Ascending aorta (tissue), 2 donors: Measurements from ENCODE around the gene CARD10. TPM values are rescaled to one million over a fixed set of nuclear protein-coding genes. Genes with fewer than 3 reads are reported as not detected.

Source experiments
- DNase-seq, 2 donors: peaks; one replicate each; pipeline ENCODE4 v3.0.0-alpha.2; 2019; ENCODE audit warnings: low spot score in 2 of 2
- H3K27ac ChIP-seq, 2 donors: fragments of 200-600 bp; sonication (generic); one replicate each; pipeline ENCODE4 v1.5.1; 2016 to 2017; ENCODE audit warnings: mild to moderate bottlenecking in 1 of 2
- H3K27me3 ChIP-seq: fragments of 200-600 bp; sonication (generic); one replicate; pipeline ENCODE4 v1.5.1; 2017
- H3K36me3 ChIP-seq, 2 donors: fragments of 200-600 bp; sonication (generic); one replicate each; pipeline ENCODE4 v1.5.1; 2016
- H3K4me1 ChIP-seq, 2 donors: fragments of 200-600 bp; sonication (generic); one replicate each; pipeline ENCODE4 v1.5.1; 2016 to 2017; ENCODE audit warnings: mild to moderate bottlenecking in 1 of 2
- H3K4me3 ChIP-seq, 2 donors: fragments of 200-600 bp; sonication (generic); one replicate each; pipeline ENCODE4 v1.5.1; 2016 to 2017; ENCODE audit warnings: mild to moderate bottlenecking in 1 of 2
- H3K9me3 ChIP-seq, 2 donors: fragments of 200-600 bp; sonication (generic); one replicate each; pipeline ENCODE4 v1.5.1; 2016
- intact Hi-C: fragments of 100-400 bp; cut with DNase I; formaldehyde crosslinking; loops from one replicate; pipeline ENCODE4 v1.15.1; 2023
- total RNA-seq: library from RNA; depleted of rRNA; stranded (reverse); fragments of >200 nt; gene quantifications from one replicate; pipeline ENCODE4 v1.1.0, GENCODE V29; 2016
- TF ChIP-seq, protein P1 (sequence below), 3 experiments: fragments of 200-600 bp in 2 of 3; fragments of 450-650 bp in 1 of 3; sonication (generic) in 2 of 3; IDR thresholded peaks; one replicate each; pipeline ENCODE4 v1.5.1; 2016 to 2019; ENCODE audit warnings: antibody characterized with exemption in 3 of 3, mild to moderate bottlenecking in 1 of 3, moderate library complexity in 1 of 3

CARD10 gene
- total RNA-seq, 1 donor from 2014 or later: 21.0 TPM

DNA sequence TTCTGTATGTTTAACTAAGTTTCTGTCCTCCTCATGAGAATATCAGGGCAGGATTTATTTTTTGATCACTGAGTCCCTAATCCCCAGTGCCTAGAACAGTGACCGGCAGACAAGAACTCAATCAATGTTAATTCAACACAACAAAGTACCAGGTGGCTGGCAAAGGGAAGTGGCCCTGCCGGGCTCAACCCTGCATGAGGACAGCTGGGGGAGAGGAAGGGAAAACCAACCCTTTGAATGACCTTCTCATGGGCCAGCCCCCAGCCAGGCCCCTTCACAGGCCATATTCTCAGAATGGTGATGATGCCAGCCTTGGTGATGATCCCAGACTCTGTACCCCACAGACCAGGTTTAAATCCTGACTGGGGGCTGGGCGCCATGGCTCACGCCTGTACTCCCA lies 31.6 kb downstream of the CARD10 start:
- peaks cover 10 to 15% of the 10 kb centered on the region in 2 donors for H3K4me1 ChIP-seq
- H3K27me3 ChIP-seq: no peaks in the 10 kb centered on the region
- no peaks in the 10 kb centered on the region for H3K9me3 ChIP-seq
- no peak for DNase-seq
- TF ChIP-seq, protein P1, sequence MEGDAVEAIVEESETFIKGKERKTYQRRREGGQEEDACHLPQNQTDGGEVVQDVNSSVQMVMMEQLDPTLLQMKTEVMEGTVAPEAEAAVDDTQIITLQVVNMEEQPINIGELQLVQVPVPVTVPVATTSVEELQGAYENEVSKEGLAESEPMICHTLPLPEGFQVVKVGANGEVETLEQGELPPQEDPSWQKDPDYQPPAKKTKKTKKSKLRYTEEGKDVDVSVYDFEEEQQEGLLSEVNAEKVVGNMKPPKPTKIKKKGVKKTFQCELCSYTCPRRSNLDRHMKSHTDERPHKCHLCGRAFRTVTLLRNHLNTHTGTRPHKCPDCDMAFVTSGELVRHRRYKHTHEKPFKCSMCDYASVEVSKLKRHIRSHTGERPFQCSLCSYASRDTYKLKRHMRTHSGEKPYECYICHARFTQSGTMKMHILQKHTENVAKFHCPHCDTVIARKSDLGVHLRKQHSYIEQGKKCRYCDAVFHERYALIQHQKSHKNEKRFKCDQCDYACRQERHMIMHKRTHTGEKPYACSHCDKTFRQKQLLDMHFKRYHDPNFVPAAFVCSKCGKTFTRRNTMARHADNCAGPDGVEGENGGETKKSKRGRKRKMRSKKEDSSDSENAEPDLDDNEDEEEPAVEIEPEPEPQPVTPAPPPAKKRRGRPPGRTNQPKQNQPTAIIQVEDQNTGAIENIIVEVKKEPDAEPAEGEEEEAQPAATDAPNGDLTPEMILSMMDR (IDR thresholded peaks at IDR 0.05): no peak
- H3K36me3 ChIP-seq: no peaks in the 10 kb centered on the region
- no peak overlapping the region for H3K4me3 ChIP-seq
- intact Hi-C loops: no loop called here
- no peak overlapping the region for H3K27ac ChIP-seq

DNA sequence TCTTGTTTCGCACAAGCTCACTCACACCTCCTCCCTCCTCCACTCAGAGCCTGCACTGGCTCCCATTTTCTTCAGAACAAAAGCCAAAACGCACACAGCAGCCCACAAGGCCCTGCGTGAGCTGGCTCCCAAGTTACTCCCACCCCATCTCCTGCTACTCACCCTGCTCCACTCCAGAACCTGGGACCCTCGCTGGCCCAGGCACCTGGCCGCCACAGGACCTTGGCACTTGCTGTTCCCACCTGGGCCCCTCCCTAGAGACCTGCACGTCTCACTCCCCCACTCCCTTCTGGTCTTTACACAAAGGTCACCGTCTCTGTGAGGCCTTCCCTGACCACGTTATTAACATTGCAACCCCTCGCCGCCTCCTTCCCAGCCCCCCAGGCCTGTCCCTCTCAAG lies 32.1 kb downstream of the CARD10 start:
- Histone ChIP-seq H3K4me1 (peaks cover 10 to 15% of the 10 kb centered on the region in 2 donors), H3K36me3 (no peaks in the 10 kb centered on the region), H3K27me3 (no peaks in the 10 kb centered on the region), H3K27ac (no peak overlapping the region), H3K4me3 (no peak overlapping the region), H3K9me3 (no peaks in the 10 kb centered on the region)
- intact Hi-C loops: no loop called here
- TF ChIP-seq, protein P1 (IDR thresholded peaks at IDR 0.05): no peak
- no peak for DNase-seq

DNA sequence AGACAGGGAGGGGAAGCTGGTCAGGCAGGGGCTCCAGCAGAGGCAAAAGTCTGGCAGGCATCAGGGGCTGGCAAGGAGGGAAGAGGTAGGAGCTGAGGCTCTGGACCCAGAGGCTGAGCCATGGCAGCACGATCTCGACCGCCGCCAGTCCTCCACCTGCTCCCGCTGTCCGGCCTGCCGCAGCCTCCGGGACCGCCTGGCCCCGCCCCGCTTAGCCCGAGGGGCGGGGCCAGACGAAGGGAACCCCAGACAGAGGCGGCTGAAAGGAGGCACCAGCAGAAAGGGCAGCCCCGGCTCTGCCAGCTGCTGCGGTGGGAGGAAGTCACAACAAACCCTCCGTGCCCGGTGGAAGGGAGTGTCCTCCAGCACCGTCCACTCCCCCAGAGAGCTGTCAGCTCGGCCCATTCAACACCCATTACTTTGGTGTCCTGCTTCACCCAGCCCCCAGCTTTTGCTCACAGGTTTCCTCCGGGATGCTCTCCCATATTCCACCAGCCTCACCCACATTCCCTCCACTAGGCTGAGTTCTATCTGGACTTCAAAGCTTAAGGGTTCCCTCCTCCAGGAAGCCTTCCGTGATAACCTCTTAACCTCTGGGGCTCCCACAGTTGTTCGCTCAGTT lies 32.9 kb downstream of the CARD10 start, which contains the start of gene MFNG:
Gene MFNG, minus strand, starts transcription at position 161 of the 622 bp plus-strand sequence. CDS start 207 bp downstream, outside the sequence.
- peak; percentile 49 to 78 for DNase-seq
- intact Hi-C loops: no loop called here
- Histone ChIP-seq H3K4me3 (peak within 1 kb of the TSS; percentile 8 to 46), H3K4me1 (peaks cover 10 to 15% of the 10 kb centered on the region in 2 donors), H3K27me3 (no peaks in the 10 kb centered on the region), H3K36me3 (no peaks in the 10 kb centered on the region), H3K9me3 (no peaks in the 10 kb centered on the region), H3K27ac (peak within 1 kb of the TSS; percentile 12 to 55)
- TF ChIP-seq, protein P1 (IDR thresholded peaks at IDR 0.05): no peak

DNA sequence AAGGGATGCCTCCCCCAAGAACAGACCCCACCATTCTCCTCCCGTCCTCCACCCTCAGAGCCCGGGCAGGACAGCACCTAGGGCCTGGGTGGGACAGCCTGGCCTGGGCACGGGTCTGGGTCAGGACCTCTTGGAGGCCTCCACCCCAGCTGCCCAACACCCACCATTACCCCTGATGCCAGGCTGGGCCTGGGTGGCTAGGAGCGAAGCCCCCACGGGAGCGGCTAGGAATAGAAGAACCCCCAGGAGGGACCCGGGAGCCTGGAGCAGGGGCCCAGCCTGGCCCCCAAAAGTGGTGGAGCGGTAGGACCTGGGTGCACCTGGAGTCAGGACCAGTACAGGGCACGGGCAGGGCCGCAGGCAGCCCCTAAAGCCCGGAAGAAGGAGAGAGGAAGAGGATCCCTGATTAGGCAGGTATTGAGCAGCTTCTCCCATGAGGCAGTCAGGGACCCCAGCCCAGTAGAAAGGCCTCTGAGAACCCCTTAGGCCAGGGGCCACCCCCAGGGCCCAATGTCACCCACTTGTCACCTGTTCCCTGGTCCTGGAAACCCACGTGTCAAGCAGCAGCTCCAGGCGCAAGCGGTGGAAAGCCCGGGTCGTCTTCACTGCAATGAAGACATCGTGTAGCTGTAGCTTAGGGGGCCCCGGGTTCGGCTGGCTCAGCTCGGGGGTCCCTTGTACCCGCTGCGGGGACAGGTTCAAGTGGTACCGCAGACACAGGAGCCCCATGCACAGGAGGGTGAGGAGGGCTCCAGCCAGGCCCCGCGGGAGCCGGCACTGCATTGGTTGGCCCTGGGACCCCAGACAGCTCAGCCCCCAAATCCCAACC lies 33.6 kb downstream of the CARD10 start:
- peak overlapping the region; percentile 8 to 46 for H3K4me3 ChIP-seq
- no peaks in the 10 kb centered on the region for H3K9me3 ChIP-seq
- no peaks in the 10 kb centered on the region for H3K36me3 ChIP-seq
- H3K4me1 ChIP-seq: peaks cover 10 to 15% of the 10 kb centered on the region in 2 donors
- no peak for DNase-seq
- no peaks in the 10 kb centered on the region for H3K27me3 ChIP-seq
- intact Hi-C loops: no loop called here
- peak overlapping the region; percentile 12 to 55 for H3K27ac ChIP-seq
- TF ChIP-seq, protein P1 (IDR thresholded peaks at IDR 0.05): no peak

DNA sequence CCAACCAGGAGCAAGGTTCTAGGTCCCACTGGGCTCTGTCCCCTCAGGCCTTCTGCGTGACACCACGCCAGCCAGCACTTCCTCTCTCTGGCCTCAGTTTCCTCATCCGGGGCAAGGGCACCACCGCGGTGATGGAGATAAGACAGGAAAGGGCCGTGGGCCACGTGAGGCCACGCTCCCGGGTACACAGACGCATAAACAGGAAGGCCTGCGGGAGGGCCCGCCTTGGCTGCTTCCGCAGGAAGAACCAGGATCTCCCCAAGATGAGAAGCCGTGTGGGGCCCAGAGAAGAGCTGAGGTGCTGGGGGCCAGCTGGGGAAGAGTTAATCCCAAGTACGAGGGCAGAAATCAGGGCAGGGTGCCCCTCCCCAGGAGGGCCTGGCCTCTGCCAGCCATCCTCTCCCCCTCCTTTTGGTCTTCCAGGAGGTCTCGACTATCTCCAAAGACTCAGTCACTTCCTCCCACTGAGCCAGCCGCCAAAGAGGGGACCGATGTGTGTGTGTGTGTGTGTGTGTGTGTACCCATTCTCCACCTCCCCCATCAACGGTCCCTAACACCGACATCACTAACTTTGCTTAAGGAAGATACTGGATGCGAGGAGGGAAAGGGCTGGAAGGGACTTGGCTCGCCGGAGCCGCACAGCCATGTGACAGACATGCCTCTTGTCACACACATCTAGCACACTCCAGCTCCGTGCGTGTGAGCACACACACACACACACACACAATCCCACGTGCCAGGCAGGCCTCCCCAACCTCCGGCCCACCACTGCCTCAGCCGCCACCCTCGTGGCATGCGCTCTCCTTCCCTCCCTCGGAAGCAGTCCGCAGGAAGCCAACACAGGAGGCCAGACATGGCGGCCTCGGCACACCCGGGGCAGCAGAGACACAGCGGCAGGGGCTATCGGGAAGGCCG lies 34.5 kb downstream of the CARD10 start:
- Histone ChIP-seq H3K27ac (peak overlapping the region; percentile 12 to 55), H3K9me3 (no peaks in the 10 kb centered on the region), H3K27me3 (no peaks in the 10 kb centered on the region), H3K4me3 (peak overlapping the region; percentile 8 to 46), H3K36me3 (no peaks in the 10 kb centered on the region), H3K4me1 (peaks cover 10 to 15% of the 10 kb centered on the region in 2 donors)
- intact Hi-C loops: no loop called here
- DNase-seq: peak; percentile 64 to 82
- TF ChIP-seq, protein P1 (IDR thresholded peaks at IDR 0.05): no peak
